CD14-positive monocyte (primary cell): ENCODE data around the gene FIBCD1. TPM values are rescaled to one million over a fixed set of nuclear protein-coding genes. Genes with fewer than 3 reads are reported as not detected.

ENCODE experiments used
- DNase-seq, 3 donors: peaks; one replicate each; pipeline ENCODE4 v3.0.0-alpha.2; 2011 to 2022
- H2AFZ ChIP-seq: 2 replicates; pipeline ENCODE4 v1.6.0; 2012; ENCODE audit warnings: mild to moderate bottlenecking, low read depth, low read length, inconsistent platforms; ENCODE audit not compliant: insufficient read depth, poor library complexity, severe bottlenecking
- H3K27ac ChIP-seq, 2 donors: 1 replicate in 1 of 2; 2 replicates in 1 of 2; pipeline ENCODE4 v1.5.1; 2012 to 2013; ENCODE audit warnings: low read length in 2 of 2, control low read depth in 1 of 2, inconsistent platforms in 1 of 2, low read depth in 1 of 2, mild to moderate bottlenecking in 1 of 2
- H3K27me3 ChIP-seq, 2 donors: one replicate each; pipeline versions ENCODE4 v1.6.0 to v1.6.1; 2011 to 2013; ENCODE audit warnings: low read length in 2 of 2; ENCODE audit not compliant: control insufficient read depth in 2 of 2, insufficient read depth in 2 of 2
- H3K36me3 ChIP-seq, 2 donors: replicated peaks in 1 of 2; 1 replicate in 1 of 2; 2 replicates in 1 of 2; pipeline versions ENCODE4 v1.5.1 to v1.6.1; 2012 to 2013; ENCODE audit warnings: low read length in 2 of 2, control low read depth in 1 of 2, inconsistent platforms in 1 of 2, mild to moderate bottlenecking in 1 of 2; ENCODE audit not compliant: insufficient read depth in 2 of 2, control insufficient read depth in 1 of 2
- H3K4me1 ChIP-seq, 2 donors: 1 replicate in 1 of 2; 2 replicates in 1 of 2; pipeline versions ENCODE4 v1.5.1 to v1.6.1; 2012 to 2013; ENCODE audit warnings: low read length in 2 of 2, control low read depth in 1 of 2, inconsistent platforms in 1 of 2, mild to moderate bottlenecking in 1 of 2, moderate library complexity in 1 of 2; ENCODE audit not compliant: insufficient read depth in 2 of 2, control insufficient read depth in 1 of 2
- H3K4me2 ChIP-seq: replicated peaks from 2 replicates; pipeline ENCODE3; 2012; ENCODE audit warnings: low read length, moderate library complexity, mild to moderate bottlenecking; ENCODE audit not compliant: poor library complexity, severe bottlenecking; ENCODE audit errors: extremely low read depth
- H3K4me3 ChIP-seq, 3 experiments: fragments of 200-600 bp in 1 of 3; sonication (generic) in 1 of 3; replicated peaks in 1 of 3; 1 replicate in 2 of 3; 2 replicates in 1 of 3; pipeline ENCODE4 v1.5.1; 2011 to 2013; ENCODE audit warnings: low read length in 3 of 3, mild to moderate bottlenecking in 3 of 3, control low read depth in 2 of 3, low read depth in 2 of 3, inconsistent platforms in 1 of 3, moderate library complexity in 1 of 3
- H3K79me2 ChIP-seq: 2 replicates; pipeline ENCODE4 v1.6.0; 2012; ENCODE audit warnings: mild to moderate bottlenecking, control low read depth, inconsistent platforms, low read length, moderate library complexity; ENCODE audit not compliant: insufficient read depth
- H3K9ac ChIP-seq: 2 replicates; pipeline ENCODE4 v1.6.0; 2017; ENCODE audit warnings: low read length, mild to moderate bottlenecking; ENCODE audit not compliant: insufficient read depth, poor library complexity, severe bottlenecking
- H3K9me3 ChIP-seq, 2 donors: replicated peaks in 1 of 2; 1 replicate in 1 of 2; 2 replicates in 1 of 2; pipeline versions ENCODE4 v1.5.1 to v1.6.1; 2012 to 2013; ENCODE audit warnings: low read length in 2 of 2, control low read depth in 1 of 2; ENCODE audit not compliant: control insufficient read depth in 1 of 2, insufficient read depth in 1 of 2
- H4K20me1 ChIP-seq: 2 replicates; pipeline ENCODE4 v1.6.0; 2012; ENCODE audit warnings: mild to moderate bottlenecking, low read length, control low read depth, moderate library complexity; ENCODE audit not compliant: insufficient read depth
- H3K27ac Mint-ChIP-seq, 7 donors: one replicate each; pipeline ENCODE4 v1.8.0; 2020; ENCODE audit warnings: mild to moderate bottlenecking in 7 of 7, mixed read lengths in 7 of 7, moderate library complexity in 6 of 7, inconsistent platforms in 2 of 7
- H3K27me3 Mint-ChIP-seq, 3 donors: one replicate each; pipeline ENCODE4 v1.8.0; 2021 to 2022; ENCODE audit warnings: low read depth in 3 of 3, mild to moderate bottlenecking in 3 of 3, mixed read lengths in 3 of 3, moderate library complexity in 3 of 3, inconsistent platforms in 1 of 3
- H3K36me3 Mint-ChIP-seq, 2 donors: one replicate each; pipeline ENCODE4 v1.8.0; 2020; ENCODE audit warnings: mixed read lengths in 2 of 2, inconsistent platforms in 1 of 2, mild to moderate bottlenecking in 1 of 2
- H3K4me1 Mint-ChIP-seq: one replicate; pipeline ENCODE4 v1.8.0; 2020; ENCODE audit warnings: mild to moderate bottlenecking, mixed read lengths
- H3K4me3 Mint-ChIP-seq, 2 donors: one replicate each; pipeline ENCODE4 v1.8.0; 2020; ENCODE audit warnings: mild to moderate bottlenecking in 2 of 2, mixed read lengths in 2 of 2, moderate library complexity in 1 of 2
- H3K9me3 Mint-ChIP-seq, 7 donors: one replicate each; pipeline ENCODE4 v1.8.0; 2020 to 2022; ENCODE audit warnings: mixed read lengths in 7 of 7, mild to moderate bottlenecking in 6 of 7, moderate library complexity in 6 of 7, inconsistent platforms in 2 of 7
- WGBS: methylation state at CpG from one replicate; pipeline ENCODE4 v1.1.5; 2013; ENCODE audit warnings: missing lambda C conversion rate; ENCODE audit not compliant: insufficient coverage; 5-methylcytosine and 5-hydroxymethylcytosine counted together
- intact Hi-C, 2 donors: fragments of 100-400 bp; cut with micrococcal nuclease; formaldehyde crosslinking; loops; one replicate each; pipeline versions ENCODE4 v1.15.0 to v1.15.1; 2023
- polyA plus RNA-seq, 3 donors: library from polyadenylated mRNA; depleted of rRNA in 1 of 3; unstranded in 2 of 3; stranded (reverse) in 1 of 3; fragments of 300-500 nt in 2 of 3; fragments of >200 nt in 1 of 3; fragmentation: Illumina TruSeq in 2 of 3; gene quantifications; 1 replicate in 2 of 3; 2 replicates in 1 of 3; pipeline ENCODE4 v1.2.3, GENCODE V29; 2012 to 2021
- TF ChIP-seq, protein P1 (sequence below): fragments of 200-600 bp; IDR thresholded peaks from one replicate; pipeline ENCODE4 v1.8.0; 2022; ENCODE audit warnings: antibody characterized with exemption, mild to moderate bottlenecking

FIBCD1 gene
- polyA plus RNA-seq, 3 donors = not detected

DNA sequence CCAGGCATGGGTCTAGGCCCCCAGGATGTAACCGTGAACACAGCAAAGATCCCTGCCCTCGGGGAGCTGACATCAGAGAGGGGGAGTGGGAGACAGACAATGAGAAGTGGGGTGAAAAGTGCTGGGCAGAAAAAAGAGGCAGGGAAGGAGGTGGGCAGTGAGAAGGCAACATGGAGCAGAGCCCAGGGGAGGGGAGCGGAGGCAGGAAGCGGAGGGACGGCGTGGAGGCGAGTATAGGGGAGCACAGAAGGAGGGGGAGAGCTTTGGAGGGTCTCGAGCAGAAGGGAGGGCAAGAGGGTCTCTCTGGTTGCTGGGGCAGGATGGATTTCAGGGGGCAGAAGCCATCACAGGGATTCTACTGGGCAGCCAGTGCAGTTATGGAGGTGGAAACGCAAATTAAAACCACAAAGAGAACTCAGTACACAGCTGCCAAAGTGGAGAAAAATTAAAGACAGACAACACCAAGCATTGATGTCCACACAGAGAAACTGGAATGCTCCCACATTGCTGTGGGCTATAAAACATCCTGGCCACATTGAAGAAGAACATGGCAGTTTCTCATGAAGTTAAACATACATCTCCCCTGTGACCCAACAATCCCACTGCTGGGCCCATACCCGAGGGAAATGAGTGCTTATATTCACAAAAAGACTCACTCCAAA lies 48.8 kb upstream of the FIBCD1 start:
- H3K27me3 Mint-ChIP-seq = peaks cover 0 to 3% (median 2%) of the 10 kb centered on the region in 3 donors
- H2AFZ ChIP-seq = no peak overlapping the region
- no peaks in the 10 kb centered on the region for H3K36me3 ChIP-seq
- no peak overlapping the region for H3K9ac ChIP-seq
- peaks cover 6% of the 10 kb centered on the region for H3K4me1 Mint-ChIP-seq
- peaks cover 0 to 3% (median 0%) of the 10 kb centered on the region in 7 donors for H3K9me3 Mint-ChIP-seq
- H3K27me3 ChIP-seq = no peaks in the 10 kb centered on the region
- intact Hi-C loops = no loop called here
- no peak overlapping the region for H3K27ac Mint-ChIP-seq
- H3K27ac ChIP-seq = no peak overlapping the region
- H3K4me3 ChIP-seq = no peak overlapping the region
- H3K36me3 Mint-ChIP-seq = no peaks in the 10 kb centered on the region
- no peaks in the 10 kb centered on the region for H3K9me3 ChIP-seq
- no peak overlapping the region for H3K4me3 Mint-ChIP-seq
- no peaks in the 10 kb centered on the region for H4K20me1 ChIP-seq
- 91% methylated on average over 4 of the region's 10 CpGs for WGBS
- DNase-seq = no peak
- no peak overlapping the region for H3K4me2 ChIP-seq
- H3K79me2 ChIP-seq = no peaks in the 10 kb centered on the region
- H3K4me1 ChIP-seq = peaks cover 17 to 19% of the 10 kb centered on the region in 2 donors
- TF ChIP-seq, protein P1, sequence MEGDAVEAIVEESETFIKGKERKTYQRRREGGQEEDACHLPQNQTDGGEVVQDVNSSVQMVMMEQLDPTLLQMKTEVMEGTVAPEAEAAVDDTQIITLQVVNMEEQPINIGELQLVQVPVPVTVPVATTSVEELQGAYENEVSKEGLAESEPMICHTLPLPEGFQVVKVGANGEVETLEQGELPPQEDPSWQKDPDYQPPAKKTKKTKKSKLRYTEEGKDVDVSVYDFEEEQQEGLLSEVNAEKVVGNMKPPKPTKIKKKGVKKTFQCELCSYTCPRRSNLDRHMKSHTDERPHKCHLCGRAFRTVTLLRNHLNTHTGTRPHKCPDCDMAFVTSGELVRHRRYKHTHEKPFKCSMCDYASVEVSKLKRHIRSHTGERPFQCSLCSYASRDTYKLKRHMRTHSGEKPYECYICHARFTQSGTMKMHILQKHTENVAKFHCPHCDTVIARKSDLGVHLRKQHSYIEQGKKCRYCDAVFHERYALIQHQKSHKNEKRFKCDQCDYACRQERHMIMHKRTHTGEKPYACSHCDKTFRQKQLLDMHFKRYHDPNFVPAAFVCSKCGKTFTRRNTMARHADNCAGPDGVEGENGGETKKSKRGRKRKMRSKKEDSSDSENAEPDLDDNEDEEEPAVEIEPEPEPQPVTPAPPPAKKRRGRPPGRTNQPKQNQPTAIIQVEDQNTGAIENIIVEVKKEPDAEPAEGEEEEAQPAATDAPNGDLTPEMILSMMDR = no peak

GRCh38 chr9:130987054-130987453 lies 48.0 kb upstream of the FIBCD1 start:
- peaks cover 0 to 3% (median 0%) of the 10 kb centered on the region in 7 donors for H3K9me3 Mint-ChIP-seq
- H3K4me3 ChIP-seq = no peak overlapping the region
- H2AFZ ChIP-seq = no peak overlapping the region
- no peak overlapping the region for H3K27ac Mint-ChIP-seq
- H3K9me3 ChIP-seq = no peaks in the 10 kb centered on the region
- H4K20me1 ChIP-seq = no peaks in the 10 kb centered on the region
- DNase-seq = no peak
- no peaks in the 10 kb centered on the region for H3K36me3 ChIP-seq
- no peak overlapping the region for H3K27ac ChIP-seq
- TF ChIP-seq, protein P1 = no peak
- no peak overlapping the region for H3K4me3 Mint-ChIP-seq
- intact Hi-C loops = no loop called here
- peaks cover 8 to 12% of the 10 kb centered on the region in 2 donors for H3K4me1 ChIP-seq
- peaks cover 2 to 3% (median 2%) of the 10 kb centered on the region in 3 donors for H3K27me3 Mint-ChIP-seq
- H3K36me3 Mint-ChIP-seq = no peaks in the 10 kb centered on the region
- H3K27me3 ChIP-seq = no peaks in the 10 kb centered on the region
- H3K9ac ChIP-seq = no peak overlapping the region
- peaks cover 9% of the 10 kb centered on the region for H3K4me1 Mint-ChIP-seq
- no peaks in the 10 kb centered on the region for H3K79me2 ChIP-seq
- no peak overlapping the region for H3K4me2 ChIP-seq
- 97% methylated on average over 7 of the region's 7 CpGs for WGBS
